HG03460 (cell line): ENCODE data around the gene KDM8.
"Not testable (repeated sequence)": the region's sequence is repeated elsewhere in the genome, so short reads cannot be mapped to it uniquely, and the experiment has no call there.

Source experiments
- ATAC-seq: cut with Tn5 transposase; IDR thresholded peaks from one replicate; pipeline ENCODE4 v1.9.1; 2021; ENCODE audit not compliant: unreplicated experiment

KDM8 gene

DNA sequence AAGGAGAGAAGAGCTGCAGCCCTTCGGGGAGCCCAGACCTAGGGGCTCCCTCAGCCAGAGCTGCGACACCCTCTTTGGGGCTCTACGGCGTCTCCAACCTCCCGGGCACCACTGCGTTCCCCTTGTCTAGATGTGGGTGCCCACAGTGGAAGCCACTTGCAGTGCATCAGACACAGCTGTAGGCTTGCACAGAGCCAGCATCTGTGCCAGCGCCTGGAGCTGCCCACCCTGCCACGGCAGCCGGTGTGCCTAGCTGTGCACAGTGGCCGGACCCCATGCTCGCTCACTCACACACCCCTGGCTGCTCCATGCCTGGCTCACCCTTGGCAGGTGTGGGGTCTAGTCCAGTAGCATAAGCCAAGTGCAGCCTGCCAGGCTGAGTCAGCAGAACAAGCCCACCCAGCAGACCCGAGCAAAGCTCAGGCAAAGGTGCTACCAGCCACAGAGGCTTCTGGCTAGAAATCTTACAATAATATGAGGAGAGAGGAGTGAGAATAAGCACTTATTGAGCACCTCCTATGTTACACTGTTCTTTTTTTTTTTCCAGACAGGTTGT, 12.9 kb upstream of the KDM8 start:
- no peak for ATAC-seq

DNA sequence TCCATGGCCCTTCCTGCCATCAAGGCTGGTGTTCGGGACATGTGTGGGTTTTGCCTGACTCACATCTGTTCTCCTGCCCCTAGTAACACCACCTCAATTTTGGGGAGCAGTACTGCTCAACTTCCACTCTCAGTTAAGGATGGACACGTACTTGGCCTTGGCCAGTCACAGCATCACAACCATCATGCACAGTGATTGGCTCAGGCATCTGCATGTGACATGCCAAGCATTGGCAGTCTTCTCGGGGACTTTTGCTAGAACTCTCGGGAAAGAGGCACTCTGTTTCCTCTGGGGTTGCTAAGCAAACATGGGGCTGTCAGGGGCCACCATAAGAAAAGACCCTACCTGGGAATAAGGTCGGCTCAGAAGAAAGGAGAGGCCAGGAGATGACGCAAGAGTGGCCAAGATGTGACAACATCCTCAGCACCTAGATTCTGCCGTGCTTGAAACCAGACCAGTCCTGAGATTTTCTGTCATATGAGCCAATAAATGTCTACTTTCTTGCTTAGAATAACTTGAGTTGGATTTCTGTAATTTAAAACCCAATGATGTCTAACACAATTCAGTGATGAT, 11.9 kb upstream of the KDM8 start:
- ATAC-seq = no peak

DNA sequence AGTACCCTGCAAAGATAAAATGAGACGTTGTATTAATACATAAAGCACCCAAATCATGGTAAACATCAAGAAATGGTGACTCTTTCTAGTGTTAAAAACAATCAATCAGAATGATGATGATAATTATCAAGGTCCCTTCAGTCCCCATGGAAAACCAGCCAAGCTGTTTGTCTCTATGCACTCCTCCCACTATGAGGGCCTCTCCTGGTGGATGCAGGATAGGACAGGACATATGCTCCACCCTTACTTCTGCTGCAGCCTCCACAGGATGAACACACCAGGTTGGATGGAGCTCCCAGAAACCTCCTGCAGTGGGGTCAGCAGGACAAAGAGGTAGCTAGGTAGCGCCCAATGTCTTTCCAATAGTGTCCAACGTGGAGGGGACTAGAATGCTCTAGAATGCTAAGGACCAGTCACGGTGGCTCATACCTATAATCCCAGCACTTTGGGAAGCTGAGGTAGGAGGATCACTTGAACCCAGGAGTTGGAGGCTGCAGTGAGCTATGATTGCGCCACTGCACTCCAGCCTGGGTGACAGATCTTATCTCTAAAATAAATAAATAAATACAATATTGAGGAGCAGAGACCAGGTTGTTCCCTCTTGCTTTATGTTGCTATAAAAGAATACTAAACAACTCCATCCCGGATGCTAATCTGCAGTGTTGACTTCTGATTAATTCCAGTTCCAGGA, 9.9 kb upstream of the KDM8 start:
- no peak for ATAC-seq

DNA sequence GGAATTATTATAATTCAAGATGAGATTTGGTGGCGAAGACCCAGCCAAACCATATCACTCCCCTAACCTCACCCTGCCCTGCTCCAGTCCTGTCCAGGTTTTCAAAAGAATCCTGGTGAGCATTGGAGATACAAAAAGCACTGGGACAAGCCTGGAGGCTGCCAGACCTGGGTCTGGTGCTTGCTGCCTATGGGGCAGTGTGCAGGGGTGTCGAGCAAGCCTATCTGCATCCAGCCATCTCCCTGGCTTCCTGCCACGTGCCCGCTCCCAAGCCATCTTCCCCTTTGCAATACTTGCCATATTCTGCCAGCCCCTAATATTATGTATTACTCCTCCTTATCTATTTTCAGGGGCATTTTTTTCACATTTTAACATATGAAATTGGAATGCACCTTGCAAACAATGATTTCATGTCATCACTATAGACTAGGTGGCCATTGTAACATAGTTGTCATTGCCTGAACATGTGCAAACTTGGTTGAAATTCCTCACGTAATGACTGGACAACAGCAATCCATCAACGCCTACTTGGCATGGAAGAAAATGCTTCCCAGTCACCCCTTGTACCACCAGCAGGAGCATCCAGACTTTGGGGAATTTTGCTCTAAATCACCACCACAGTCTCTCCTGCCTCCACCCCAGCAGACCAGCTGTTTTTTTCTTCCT, 8.1 kb upstream of the KDM8 start:
- no peak for ATAC-seq

DNA sequence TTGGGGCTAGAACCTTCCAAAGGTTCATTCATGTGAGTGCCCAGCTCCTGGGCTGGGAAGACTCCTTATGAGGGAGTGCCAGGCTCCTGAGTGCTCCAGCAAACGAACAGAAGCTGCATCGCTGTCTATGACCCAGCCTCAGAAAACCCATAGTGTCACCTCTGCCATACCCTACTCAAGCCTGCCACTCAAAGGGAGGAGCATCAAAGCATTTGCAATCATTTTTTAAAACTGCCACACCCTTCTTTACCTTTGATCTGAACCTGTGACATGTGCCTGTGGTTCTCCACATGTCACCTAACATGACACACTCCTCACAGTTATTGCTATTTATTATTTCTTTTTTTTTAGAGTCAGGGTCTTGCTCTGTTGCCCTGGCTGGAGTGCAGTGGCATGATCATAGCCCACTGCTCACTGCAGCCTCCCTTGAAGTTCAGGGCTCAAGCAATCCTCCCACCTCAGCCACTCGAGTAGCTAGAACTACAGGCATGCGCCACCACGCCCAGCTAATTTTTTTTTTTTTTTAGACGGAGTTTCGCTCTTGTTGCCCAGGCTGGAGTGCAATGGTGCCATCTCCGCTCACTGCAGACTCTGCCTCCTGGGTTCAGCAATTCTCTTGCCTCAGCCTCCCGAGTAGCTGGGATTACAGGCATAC, 7.3 kb upstream of the KDM8 start:
- ATAC-seq = no peak

DNA sequence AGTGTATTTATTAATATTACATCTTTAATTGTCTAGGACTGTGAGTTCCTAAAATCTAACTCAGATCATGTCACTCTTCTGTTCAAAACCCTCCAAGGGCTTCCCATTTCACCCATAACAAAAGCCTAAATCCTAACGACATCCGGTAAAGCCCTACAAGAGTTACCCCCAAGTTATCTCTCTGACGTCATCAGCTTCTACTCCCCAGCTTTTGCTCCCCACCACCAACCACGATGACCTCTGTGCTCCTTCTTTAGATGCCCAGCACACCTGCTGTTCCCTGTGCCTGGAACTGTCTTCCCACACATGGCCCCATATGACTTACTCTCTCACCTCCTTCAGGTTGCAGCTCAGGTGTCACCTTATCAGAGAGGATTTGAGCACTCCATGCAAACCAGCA, 6.3 kb upstream of the KDM8 start:
- ATAC-seq = no peak

DNA sequence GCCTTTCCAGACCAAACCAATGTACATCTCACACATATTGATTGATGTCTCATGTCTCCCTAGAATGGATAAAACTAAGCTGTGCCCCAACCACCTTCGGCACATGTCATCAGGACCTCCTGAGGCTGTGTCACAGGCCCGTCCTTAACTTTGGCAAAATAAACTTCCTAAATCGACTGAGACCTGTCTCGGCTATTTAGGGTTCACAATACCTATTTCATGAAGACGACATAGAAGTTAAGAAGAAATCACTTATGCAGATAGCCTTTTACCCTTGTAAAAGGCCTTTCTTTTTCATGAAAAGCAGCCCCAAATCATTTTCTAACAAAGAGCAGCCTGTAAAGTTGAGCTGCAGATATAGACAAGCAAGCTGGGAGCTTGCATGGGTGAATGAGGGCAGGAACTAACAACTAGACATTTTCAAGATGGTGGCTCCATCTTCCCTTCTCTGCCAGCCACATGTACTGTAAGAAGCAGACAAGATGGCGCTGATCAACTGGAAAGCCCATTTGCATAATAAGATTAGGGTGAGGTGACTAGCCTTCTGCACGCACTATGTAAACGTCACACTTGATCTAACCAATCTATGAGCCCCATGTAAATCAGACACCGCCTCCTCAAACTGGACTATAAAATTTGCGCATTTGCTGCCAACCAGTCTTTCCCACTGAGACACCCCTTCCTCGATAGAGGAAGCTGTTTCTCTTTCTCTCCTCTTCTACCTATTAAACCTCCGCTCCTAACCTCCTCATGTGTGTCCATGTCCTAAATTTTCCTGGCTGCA, 4.7 kb upstream of the KDM8 start:
- no peak for ATAC-seq

DNA sequence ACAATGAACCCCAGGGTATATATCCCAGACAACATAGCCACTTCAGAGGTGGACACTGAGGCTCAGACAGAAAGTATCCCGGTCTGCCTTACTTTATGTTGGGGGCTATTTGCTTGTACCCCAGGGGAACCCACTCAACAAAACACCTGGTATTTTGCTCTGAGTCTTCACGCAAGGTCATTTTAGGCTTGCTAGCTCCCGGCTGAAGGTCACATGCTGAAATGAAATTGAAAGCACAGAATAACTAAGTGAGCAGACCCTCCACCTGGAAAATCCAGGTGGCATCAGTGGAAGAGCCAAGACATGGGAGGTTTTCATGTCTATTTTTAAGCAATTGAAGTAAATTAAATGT, 4.1 kb upstream of the KDM8 start:
- no peak for ATAC-seq

DNA sequence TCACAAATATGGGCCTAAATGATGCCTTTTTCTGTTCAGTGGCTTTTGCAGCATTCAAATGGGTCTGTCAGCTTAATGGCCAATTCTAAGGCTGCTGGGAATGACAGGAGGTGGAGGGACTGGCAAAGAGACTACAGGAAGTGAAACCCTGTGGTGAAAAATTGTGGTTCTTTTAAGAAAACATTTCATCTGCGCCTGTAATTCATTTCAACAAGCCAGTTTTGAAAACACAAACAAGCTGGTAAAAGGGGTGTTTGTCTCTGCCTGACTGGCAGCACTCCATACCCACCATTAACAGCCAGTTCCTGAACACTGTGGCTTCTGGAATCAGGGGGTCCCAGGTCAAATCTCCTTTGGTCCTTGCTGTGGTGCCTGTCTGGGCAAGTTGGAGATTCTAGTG, 3.6 kb upstream of the KDM8 start:
- ATAC-seq = peak; percentile 30

DNA sequence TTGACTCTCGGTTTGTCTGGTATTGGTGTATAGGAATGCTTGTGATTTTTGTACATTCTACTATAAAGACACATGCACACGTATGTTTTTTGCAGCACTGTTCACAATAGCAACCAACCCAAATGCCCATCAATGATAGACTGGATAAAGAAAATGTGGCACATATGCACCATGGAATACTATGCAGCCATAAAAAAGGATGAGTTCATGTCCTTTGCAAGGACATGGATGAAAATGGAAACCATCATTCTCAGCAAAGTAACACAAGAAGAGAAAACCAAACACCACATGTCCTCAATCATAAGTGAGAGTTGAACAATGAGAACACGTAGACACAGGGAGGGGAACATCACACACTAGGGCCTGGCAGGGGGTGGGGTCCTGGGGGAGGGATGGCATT, 2.4 kb upstream of the KDM8 start:
- not testable (repeated sequence) for ATAC-seq

DNA sequence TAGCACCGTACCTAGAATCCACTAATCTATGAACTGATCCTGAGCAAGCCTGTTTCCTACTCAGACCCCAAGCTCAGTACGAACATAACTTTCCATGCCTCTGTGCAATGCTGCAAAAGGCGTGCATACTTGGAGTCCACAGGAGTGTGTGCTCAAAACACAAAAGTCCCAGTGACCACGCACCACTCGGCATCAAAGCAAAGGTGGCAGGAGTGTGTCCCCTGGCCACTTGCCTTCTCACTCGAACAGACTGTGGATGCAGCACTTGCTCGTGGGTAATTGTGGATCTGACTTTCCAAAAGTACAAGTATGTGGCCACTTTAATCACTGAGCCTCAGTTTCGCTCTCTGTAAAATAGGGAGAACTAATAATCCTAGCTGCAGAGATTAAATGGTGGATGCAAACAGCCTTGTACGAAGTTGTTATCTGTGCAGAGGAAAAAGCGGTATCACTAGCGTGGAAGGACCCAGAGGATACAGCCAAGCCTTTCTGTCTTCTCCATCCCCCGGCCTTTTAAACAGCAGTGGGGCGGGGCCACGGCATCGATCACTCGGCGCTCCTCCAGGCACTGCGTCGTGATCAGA, 311 bp upstream of the KDM8 start:
- peak; percentile 53 for ATAC-seq

DNA sequence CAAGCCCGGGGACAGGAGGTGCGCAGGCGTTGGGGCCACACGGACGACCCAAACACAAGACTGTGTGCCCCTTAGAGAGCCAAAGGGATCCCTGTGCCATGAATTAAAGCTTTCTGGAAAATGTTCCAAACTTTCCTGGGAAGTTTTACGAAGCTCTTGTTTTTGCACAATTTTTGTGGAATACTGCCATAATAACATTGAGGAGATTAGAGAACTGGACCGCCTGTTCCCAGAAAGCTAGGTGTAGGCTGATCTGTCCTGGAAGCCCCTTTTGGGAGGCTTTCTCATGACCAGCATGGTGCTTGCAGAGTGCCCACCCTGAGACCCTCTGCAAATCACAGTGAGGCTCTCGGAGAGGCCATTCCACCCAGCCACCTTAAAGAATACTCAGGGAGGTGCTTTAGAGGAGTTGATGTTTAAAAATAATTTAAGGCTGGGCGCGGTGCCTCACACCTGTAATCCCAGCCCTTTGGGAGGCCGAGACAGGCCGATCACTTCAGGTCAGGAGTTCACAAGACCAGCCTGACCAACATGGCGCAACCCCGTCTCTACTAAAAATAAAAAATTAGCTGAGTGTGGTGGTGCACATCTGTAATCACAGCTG, 1.1 kb downstream of the KDM8 start:
- no peak for ATAC-seq

DNA sequence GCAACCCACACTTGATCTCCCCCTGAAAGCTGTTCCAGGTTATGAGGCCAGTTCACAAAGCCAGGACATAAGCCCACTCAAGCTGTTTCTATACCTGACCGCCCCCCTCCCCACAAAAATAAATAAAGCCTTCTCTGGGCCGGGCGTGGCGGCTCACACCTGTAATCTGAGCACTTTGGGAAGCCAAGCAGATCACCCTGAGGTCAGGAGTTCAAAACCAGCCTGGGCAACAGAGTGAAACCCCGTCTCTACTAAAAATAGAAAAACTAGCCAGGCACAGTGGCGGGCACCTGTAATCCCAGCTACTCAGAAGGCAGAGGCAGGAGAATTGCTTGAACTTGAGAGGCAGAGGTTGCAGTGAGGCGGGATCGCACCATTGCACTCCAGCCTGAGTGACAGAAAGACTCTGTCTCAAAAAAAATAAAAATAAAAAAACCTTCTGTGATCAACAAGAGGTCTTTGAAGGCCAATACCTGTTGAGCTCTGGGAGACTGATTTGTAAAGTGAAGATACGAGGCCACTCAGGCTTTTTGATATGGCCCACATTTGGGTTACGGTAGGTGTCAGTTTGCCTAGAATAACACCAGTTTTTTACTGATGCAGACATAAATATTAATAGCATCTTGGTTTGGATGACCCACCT, 2.2 kb downstream of the KDM8 start:
- no peak for ATAC-seq

DNA sequence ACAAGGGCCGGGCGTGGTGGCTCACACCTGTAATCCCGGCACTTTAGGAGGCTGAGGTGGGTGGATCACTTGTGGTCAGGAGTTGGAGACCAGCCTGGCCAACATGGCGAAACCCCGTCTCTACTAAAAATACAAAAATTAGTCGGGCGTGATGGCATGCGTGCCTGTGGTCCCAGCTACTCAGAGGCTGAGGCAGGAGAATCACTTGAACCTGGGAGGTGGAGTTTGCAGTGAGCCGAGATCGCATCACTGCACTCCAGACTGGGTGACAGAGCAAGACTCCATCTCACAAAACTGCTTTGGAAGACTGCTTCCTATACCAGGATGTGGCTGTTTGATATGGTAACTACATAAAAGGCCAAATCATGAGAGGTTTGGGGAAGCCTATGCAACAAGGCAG, 3.8 kb downstream of the KDM8 start:
- ATAC-seq = not testable (repeated sequence)

DNA sequence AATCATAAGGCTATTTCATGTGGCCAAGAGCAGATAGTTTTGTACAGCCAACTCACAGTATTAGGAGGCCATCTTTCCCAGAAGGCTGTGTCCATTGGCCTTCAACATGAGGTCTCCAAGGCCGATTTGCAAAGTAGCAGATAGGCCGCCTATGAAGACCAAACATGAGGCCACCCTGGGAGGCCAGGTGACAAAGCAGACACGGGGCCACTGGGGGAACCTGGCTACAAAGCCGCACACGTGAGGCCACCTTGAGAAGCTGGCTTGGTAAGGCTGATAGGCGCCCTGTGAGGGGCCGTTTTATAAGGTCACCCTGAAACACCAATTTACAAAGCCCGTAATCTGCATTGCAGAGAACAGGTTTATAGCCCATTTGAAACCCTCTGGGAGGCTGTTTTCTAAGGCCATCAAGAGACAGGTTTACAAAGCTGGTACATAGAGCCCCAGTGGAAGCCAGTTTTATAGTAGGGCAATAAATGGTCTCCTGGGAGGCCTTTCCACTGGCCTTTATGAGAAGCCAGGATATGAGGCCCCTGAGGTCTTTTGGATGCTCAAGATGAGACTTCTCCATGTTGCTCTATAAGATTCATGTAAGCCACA, 4.9 kb downstream of the KDM8 start:
- no peak for ATAC-seq

DNA sequence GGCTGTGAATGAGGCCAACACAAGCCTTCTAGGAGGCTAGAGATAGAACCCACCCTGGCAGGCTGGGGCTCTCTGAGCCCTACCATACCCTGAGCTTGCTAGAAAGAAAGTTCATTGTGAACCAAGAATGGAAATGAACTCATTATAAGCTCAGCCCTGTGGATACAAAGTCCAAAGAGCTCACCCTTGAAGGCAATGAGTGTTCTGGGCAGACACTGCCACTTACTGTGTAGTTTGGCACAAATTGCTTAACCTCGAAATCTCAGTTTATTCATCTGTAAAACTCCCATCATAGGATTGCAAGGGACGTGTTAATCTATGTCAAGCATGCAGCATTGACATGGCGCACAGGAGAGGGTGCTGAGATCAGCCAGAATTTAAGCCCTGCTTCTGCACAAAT, 5.5 kb downstream of the KDM8 start:
- ATAC-seq = no peak

DNA sequence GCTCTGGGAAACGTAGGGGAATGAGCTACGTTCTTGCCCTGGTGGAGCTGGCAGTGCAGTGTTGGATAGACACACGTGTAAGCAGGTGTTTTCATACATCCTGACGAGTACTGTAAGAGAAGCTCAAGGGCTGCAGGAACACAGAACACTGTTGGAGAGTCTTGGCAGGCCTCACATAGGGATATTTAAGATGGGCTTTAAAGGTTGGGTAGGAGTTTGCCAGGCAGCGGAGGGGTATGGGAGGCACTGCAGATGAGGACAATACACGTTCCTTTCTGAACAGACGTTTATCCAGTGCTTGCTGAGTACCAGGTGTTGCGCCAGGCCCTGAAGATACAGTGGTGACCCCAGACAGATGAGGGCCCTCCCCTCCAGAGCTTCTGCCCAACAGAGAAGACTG, 6.3 kb downstream of the KDM8 start:
- no peak for ATAC-seq

DNA sequence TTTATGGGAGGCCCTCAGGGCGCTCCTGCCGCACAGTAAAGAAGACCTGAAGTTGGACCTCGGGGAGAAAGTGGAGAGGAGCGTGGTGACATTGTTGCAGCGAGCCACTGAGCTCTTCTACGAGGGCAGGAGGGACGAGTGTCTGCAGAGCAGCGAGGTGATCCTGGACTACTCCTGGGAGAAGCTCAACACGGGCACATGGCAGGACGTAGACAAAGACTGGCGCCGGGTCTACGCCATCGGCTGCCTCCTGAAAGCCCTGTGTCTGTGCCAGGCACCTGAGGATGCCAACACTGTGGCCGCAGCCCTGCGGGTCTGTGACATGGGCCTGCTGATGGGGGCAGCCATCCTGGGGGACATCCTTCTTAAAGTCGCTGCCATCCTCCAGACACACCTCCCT, 6.8 kb downstream of the KDM8 start:
- ATAC-seq = no peak

DNA sequence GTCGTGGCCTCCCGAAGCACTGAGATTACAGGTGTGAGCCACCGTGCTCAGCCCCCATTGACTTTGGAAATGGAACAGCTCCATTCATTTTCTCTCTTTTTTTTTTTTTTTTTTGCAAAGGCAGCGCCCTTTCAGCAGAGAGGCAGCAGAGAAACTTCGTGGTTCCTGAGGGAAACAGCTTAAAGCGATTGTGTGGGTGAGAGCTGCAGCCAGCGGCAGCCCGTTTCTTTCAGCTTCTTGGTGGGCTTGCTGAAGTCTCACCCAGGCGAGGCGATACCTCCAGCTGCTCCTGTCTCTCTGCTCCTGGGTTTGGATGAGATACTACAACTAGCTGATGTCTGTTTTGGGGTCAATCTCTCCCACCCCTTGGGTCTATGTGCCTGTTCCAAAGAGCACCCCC, 7.7 kb downstream of the KDM8 start:
- no peak for ATAC-seq
